NCI-H146 treated with DMSO at 0.1 percent for 48 hours (cell line): ENCODE data around the gene PLK1.
"Not testable (repeated sequence)": the region's sequence is repeated elsewhere in the genome, so short reads cannot be mapped to it uniquely, and the experiment has no call there.

Experiments used
- DNase-seq: peaks from one replicate; lab custom pipeline; 2025; ENCODE audit not compliant: unreplicated experiment; lab: John Stamatoyannopoulos, UW

The PLK1 gene

GRCh38 chr16:23678430-23679273 is at the start of gene PLK1:
PLK1 (plus strand) TSS chr16:23678889; CDS start chr16:23678933, 44 bp downstream.
- DNase-seq: peak; percentile 89

GRCh38 chr16:23629516-23629915 is 49.2 kb upstream of the PLK1 start:
- DNase-seq: no peak

GRCh38 chr16:23631874-23632273 is 46.8 kb upstream of the PLK1 start:
- DNase-seq: not testable (repeated sequence)

GRCh38 chr16:23634461-23635036 is 44.1 kb upstream of the PLK1 start:
- DNase-seq: no peak

GRCh38 chr16:23635958-23636357 is 42.7 kb upstream of the PLK1 start:
- DNase-seq: no peak

GRCh38 chr16:23640615-23640930 is 38.1 kb upstream of the PLK1 start:
- no peak for DNase-seq

GRCh38 chr16:23640931-23641765 is 37.5 kb upstream of the PLK1 start, which contains the start of the genes DCTN5 and PALB2:
DCTN5 (plus strand) TSS chr16:23641466; CDS start chr16:23641543, 77 bp downstream.
PALB2 (minus strand) TSS chr16:23641310; CDS start chr16:23641157, 153 bp downstream.
- peak; percentile 94 for DNase-seq

- DNase-seq: no peak
Measured at GRCh38 chr16:23642246-23642774, 36.4 kb upstream of the PLK1 start.

GRCh38 chr16:23650674-23651416 is 27.8 kb upstream of the PLK1 start:
- no peak for DNase-seq

GRCh38 chr16:23651943-23652468 is 26.7 kb upstream of the PLK1 start:
- DNase-seq: no peak

- DNase-seq: no peak
Measured at GRCh38 chr16:23663918-23664317, 14.8 kb upstream of the PLK1 start.

- DNase-seq: no peak
Measured at GRCh38 chr16:23666571-23667354, 11.9 kb upstream of the PLK1 start.

- no peak for DNase-seq
Measured at GRCh38 chr16:23667355-23667659, 11.4 kb upstream of the PLK1 start.

GRCh38 chr16:23668225-23668624 is 10.5 kb upstream of the PLK1 start:
- DNase-seq: no peak

GRCh38 chr16:23668873-23669272 is 9.8 kb upstream of the PLK1 start:
- no peak for DNase-seq

GRCh38 chr16:23670137-23670776 is 8.4 kb upstream of the PLK1 start:
- no peak for DNase-seq

- DNase-seq: no peak
Measured at GRCh38 chr16:23673971-23674614, 4.6 kb upstream of the PLK1 start.

GRCh38 chr16:23676924-23677480 is 1.7 kb upstream of the PLK1 start:
- DNase-seq: no peak
